C1 segment of cervical spinal cord (tissue), 14 donors: Measurements from ENCODE around the gene COL4A2.

Experiments
- DNase-seq, 14 donors: peaks; one replicate each; lab custom pipeline; 2025; lab: John Stamatoyannopoulos, UW

Gene COL4A2

GRCh38 chr13:110419381-110419791, 112.3 kb downstream of the COL4A2 start:
- DNase-seq, result no peak

GRCh38 chr13:110419946-110420345, 112.9 kb downstream of the COL4A2 start:
- no peak for DNase-seq

GRCh38 chr13:110420626-110421025, 113.5 kb downstream of the COL4A2 start:
- no peak for DNase-seq

GRCh38 chr13:110421061-110421460, 114.0 kb downstream of the COL4A2 start:
- DNase-seq, result no peak

GRCh38 chr13:110421696-110422385, 114.8 kb downstream of the COL4A2 start:
- no peak for DNase-seq

GRCh38 chr13:110422913-110423688, 116.0 kb downstream of the COL4A2 start:
- no peak for DNase-seq

- DNase-seq, result no peak
These were observed 116.7 kb downstream of the COL4A2 start for GRCh38 chr13:110423689-110424302.

GRCh38 chr13:110424569-110425443, 117.7 kb downstream of the COL4A2 start:
- DNase-seq, result no peak

- no peak for DNase-seq
These were observed 118.3 kb downstream of the COL4A2 start for GRCh38 chr13:110425444-110425780.

- no peak for DNase-seq
These were observed 119.7 kb downstream of the COL4A2 start for GRCh38 chr13:110426735-110427134.

- no peak for DNase-seq
These were observed 121.2 kb downstream of the COL4A2 start for GRCh38 chr13:110428313-110428712.

GRCh38 chr13:110430391-110431336, 123.6 kb downstream of the COL4A2 start:
- no peak for DNase-seq

- DNase-seq, result peak in 1 of 14 donors; percentile 58
These were observed 124.6 kb downstream of the COL4A2 start for GRCh38 chr13:110431425-110432294.

- no peak for DNase-seq
These were observed 125.4 kb downstream of the COL4A2 start for GRCh38 chr13:110432522-110432921.

GRCh38 chr13:110433014-110433413, 125.9 kb downstream of the COL4A2 start:
- DNase-seq, result peak in 1 of 14 donors; percentile 51

- no peak for DNase-seq
These were observed 127.5 kb downstream of the COL4A2 start for GRCh38 chr13:110434629-110435028.

- DNase-seq, result no peak
These were observed 128.2 kb downstream of the COL4A2 start for GRCh38 chr13:110435331-110435730.

GRCh38 chr13:110436276-110436675, 129.2 kb downstream of the COL4A2 start:
- no peak for DNase-seq

- DNase-seq, result no peak
These were observed 129.8 kb downstream of the COL4A2 start for GRCh38 chr13:110436786-110437370.
